WTC11 (cell line): Measurements from ENCODE around the gene OR4D11.

Experiments used
- CREB1 ChIP-seq: sonication (generic); formaldehyde crosslinking; IDR thresholded peaks from 2 replicates; pipeline ENCODE4 v1.8.0; 2023; ENCODE audit warnings: mild to moderate bottlenecking, missing genetic modification reagents
- NFYB ChIP-seq: sonication (generic); formaldehyde crosslinking; conservative IDR thresholded peaks from 2 replicates; pipeline ENCODE4 v1.8.0; 2022; ENCODE audit warnings: low read depth, missing genetic modification reagents
- NR2C2 ChIP-seq: sonication (generic); formaldehyde crosslinking; IDR thresholded peaks from 2 replicates; pipeline ENCODE4 v1.8.0; 2022; ENCODE audit warnings: mild to moderate bottlenecking, missing genetic modification reagents
- PREB ChIP-seq: sonication (generic); formaldehyde crosslinking; IDR thresholded peaks from 2 replicates; pipeline ENCODE4 v1.8.1; 2022; ENCODE audit warnings: mild to moderate bottlenecking, missing genetic modification reagents, moderate library complexity, borderline replicate concordance
- RELA ChIP-seq: sonication (generic); formaldehyde crosslinking; IDR thresholded peaks from 2 replicates; pipeline ENCODE4 v1.8.1; 2022; ENCODE audit warnings: missing genetic modification reagents, mild to moderate bottlenecking, borderline replicate concordance
- ZNF232 ChIP-seq: sonication (generic); formaldehyde crosslinking; IDR thresholded peaks from 2 replicates; pipeline ENCODE4 v1.8.0; 2022; ENCODE audit warnings: mild to moderate bottlenecking, missing genetic modification reagents
- ZNF423 ChIP-seq: fragments of 250-450 bp; sonication (Bioruptor Pico); IDR thresholded peaks from 2 replicates; pipeline ENCODE4 v2.1.2; 2022; ENCODE audit warnings: mild to moderate bottlenecking, moderate library complexity
- TF ChIP-seq, protein P1 (sequence below): fragments of 200-600 bp; IDR thresholded peaks from 2 replicates; pipeline ENCODE4 v1.8.0; 2022; ENCODE audit warnings: antibody characterized with exemption
- TF ChIP-seq, protein P2 (sequence below): sonication (generic); formaldehyde crosslinking; IDR thresholded peaks from 2 replicates; pipeline ENCODE4 v1.8.0; 2023; ENCODE audit warnings: missing genetic modification reagents, mild to moderate bottlenecking, borderline replicate concordance
- TF ChIP-seq, protein P3 (sequence below): sonication (generic); formaldehyde crosslinking; IDR thresholded peaks from 2 replicates; pipeline ENCODE4 v1.8.1; 2023; ENCODE audit warnings: mild to moderate bottlenecking, missing genetic modification reagents, borderline replicate concordance

DNA sequence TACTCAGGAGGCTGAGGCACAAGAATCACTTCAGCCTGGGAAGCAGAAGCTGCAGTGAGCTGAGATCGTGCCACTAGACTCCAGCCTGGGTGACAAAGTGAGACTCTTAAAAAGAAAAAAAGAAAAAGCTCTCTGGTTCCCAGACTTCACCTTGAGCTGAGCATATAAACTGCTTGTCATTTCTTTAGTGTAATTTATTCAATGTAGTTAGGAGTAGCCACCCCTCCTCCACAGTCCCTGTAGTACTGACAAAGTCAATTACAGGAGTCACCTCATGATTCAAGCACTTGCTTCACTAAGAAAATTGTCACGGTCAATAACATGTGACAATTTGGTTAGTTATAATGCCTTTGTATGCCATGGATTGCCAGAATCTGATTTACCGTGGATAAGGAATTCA, 23.0 kb upstream of the OR4D11 start:
- TF ChIP-seq, protein P1, sequence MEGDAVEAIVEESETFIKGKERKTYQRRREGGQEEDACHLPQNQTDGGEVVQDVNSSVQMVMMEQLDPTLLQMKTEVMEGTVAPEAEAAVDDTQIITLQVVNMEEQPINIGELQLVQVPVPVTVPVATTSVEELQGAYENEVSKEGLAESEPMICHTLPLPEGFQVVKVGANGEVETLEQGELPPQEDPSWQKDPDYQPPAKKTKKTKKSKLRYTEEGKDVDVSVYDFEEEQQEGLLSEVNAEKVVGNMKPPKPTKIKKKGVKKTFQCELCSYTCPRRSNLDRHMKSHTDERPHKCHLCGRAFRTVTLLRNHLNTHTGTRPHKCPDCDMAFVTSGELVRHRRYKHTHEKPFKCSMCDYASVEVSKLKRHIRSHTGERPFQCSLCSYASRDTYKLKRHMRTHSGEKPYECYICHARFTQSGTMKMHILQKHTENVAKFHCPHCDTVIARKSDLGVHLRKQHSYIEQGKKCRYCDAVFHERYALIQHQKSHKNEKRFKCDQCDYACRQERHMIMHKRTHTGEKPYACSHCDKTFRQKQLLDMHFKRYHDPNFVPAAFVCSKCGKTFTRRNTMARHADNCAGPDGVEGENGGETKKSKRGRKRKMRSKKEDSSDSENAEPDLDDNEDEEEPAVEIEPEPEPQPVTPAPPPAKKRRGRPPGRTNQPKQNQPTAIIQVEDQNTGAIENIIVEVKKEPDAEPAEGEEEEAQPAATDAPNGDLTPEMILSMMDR, result no peak
- no peak for TF ChIP-seq ZNF232 (CRISPR knock-in tag)
- no peak for TF ChIP-seq NR2C2 (CRISPR knock-in tag)
- no peak for TF ChIP-seq CREB1 (CRISPR knock-in tag)
- TF ChIP-seq NFYB, result no peak
- TF ChIP-seq RELA (CRISPR knock-in tag), result no peak
- no peak for TF ChIP-seq PREB (CRISPR knock-in tag)
- TF ChIP-seq, protein P2, sequence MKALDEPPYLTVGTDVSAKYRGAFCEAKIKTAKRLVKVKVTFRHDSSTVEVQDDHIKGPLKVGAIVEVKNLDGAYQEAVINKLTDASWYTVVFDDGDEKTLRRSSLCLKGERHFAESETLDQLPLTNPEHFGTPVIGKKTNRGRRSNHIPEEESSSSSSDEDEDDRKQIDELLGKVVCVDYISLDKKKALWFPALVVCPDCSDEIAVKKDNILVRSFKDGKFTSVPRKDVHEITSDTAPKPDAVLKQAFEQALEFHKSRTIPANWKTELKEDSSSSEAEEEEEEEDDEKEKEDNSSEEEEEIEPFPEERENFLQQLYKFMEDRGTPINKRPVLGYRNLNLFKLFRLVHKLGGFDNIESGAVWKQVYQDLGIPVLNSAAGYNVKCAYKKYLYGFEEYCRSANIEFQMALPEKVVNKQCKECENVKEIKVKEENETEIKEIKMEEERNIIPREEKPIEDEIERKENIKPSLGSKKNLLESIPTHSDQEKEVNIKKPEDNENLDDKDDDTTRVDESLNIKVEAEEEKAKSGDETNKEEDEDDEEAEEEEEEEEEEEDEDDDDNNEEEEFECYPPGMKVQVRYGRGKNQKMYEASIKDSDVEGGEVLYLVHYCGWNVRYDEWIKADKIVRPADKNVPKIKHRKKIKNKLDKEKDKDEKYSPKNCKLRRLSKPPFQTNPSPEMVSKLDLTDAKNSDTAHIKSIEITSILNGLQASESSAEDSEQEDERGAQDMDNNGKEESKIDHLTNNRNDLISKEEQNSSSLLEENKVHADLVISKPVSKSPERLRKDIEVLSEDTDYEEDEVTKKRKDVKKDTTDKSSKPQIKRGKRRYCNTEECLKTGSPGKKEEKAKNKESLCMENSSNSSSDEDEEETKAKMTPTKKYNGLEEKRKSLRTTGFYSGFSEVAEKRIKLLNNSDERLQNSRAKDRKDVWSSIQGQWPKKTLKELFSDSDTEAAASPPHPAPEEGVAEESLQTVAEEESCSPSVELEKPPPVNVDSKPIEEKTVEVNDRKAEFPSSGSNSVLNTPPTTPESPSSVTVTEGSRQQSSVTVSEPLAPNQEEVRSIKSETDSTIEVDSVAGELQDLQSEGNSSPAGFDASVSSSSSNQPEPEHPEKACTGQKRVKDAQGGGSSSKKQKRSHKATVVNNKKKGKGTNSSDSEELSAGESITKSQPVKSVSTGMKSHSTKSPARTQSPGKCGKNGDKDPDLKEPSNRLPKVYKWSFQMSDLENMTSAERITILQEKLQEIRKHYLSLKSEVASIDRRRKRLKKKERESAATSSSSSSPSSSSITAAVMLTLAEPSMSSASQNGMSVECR (CRISPR knock-in tag), result no peak
- no peak for TF ChIP-seq ZNF423 (CRISPR knock-in tag)
- TF ChIP-seq, protein P3, sequence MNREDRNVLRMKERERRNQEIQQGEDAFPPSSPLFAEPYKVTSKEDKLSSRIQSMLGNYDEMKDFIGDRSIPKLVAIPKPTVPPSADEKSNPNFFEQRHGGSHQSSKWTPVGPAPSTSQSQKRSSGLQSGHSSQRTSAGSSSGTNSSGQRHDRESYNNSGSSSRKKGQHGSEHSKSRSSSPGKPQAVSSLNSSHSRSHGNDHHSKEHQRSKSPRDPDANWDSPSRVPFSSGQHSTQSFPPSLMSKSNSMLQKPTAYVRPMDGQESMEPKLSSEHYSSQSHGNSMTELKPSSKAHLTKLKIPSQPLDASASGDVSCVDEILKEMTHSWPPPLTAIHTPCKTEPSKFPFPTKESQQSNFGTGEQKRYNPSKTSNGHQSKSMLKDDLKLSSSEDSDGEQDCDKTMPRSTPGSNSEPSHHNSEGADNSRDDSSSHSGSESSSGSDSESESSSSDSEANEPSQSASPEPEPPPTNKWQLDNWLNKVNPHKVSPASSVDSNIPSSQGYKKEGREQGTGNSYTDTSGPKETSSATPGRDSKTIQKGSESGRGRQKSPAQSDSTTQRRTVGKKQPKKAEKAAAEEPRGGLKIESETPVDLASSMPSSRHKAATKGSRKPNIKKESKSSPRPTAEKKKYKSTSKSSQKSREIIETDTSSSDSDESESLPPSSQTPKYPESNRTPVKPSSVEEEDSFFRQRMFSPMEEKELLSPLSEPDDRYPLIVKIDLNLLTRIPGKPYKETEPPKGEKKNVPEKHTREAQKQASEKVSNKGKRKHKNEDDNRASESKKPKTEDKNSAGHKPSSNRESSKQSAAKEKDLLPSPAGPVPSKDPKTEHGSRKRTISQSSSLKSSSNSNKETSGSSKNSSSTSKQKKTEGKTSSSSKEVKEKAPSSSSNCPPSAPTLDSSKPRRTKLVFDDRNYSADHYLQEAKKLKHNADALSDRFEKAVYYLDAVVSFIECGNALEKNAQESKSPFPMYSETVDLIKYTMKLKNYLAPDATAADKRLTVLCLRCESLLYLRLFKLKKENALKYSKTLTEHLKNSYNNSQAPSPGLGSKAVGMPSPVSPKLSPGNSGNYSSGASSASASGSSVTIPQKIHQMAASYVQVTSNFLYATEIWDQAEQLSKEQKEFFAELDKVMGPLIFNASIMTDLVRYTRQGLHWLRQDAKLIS (CRISPR knock-in tag), result no peak
